HCT116 (cell line): ENCODE results near the gene PUM1. TPM values are rescaled to one million over a fixed set of nuclear protein-coding genes. Genes with fewer than 3 reads are reported as not detected.

Source experiments
- ATAC-seq: fragments of 200-7000 bp; cut with Tn5 transposase; 2 replicates; pipeline ENCODE4 v1.9.1; 2020; ENCODE audit warnings: mild to moderate bottlenecking, moderate library complexity
- BruUV-seq: library from RNA; stranded (reverse); fragments of 400-500 nt; replicated peaks from 2 replicates; lab custom pipeline; 2021; lab: Mats Ljungman, UMichigan
- CTCF ChIA-PET: fragments of 300-600 bp; sonication (Branson Sonifier 250); formaldehyde crosslinking; loops from one replicate; lab custom pipeline; 2021; ENCODE audit warnings: antibody characterized with exemption; lab: Charles Lee
- POLR2A ChIA-PET: fragments of 300-600, 350-600 bp; sonication (Branson Sonifier 250); formaldehyde crosslinking; loops from one replicate; lab custom pipeline; 2021; ENCODE audit warnings: antibody characterized with exemption; lab: Charles Lee
- RAD21 ChIA-PET, 2 experiments: fragments of 300-600 bp; sonication (Branson Sonifier 250); formaldehyde crosslinking; loops; one replicate each; lab custom pipeline; 2023; ENCODE audit warnings: low total read pairs in 2 of 2; ENCODE audit not compliant: uncharacterized antibody in 2 of 2, unreplicated experiment in 2 of 2, low non-redundant PET in 1 of 2; lab: Charles Lee
- DNase-seq: peaks from one replicate; pipeline ENCODE4 v3.0.0-alpha.2; 2010; ENCODE audit warnings: low read depth, low spot score
- H2AFZ ChIP-seq: fragments of 200-600 bp; shearing (Covaris generic), sonication (generic); 2 replicates; pipeline ENCODE4 v1.6.1; 2017; ENCODE audit warnings: low read depth, mixed run types, mixed read lengths, antibody characterized with exemption, low read length; ENCODE audit not compliant: poor library complexity, severe bottlenecking
- H3K27ac ChIP-seq: 2 replicates; pipeline ENCODE4 v1.5.1; 2012; ENCODE audit warnings: low read depth, low read length
- H3K27me3 ChIP-seq: fragments of 200-600 bp; sonication (generic); 2 replicates; pipeline ENCODE4 v1.6.1; 2016; ENCODE audit warnings: mixed run types, low read length, mixed read lengths; ENCODE audit not compliant: insufficient read depth
- H3K36me3 ChIP-seq, 2 experiments: fragments of 200-500 bp in 1 of 2; fragments of 200-600 bp in 1 of 2; sonication (Bioruptor generic) in 1 of 2; sonication (generic) in 1 of 2; 2 replicates each; pipeline versions ENCODE4 v1.5.1 to v1.6.1; 2014 to 2016; ENCODE audit warnings: low read length in 2 of 2, inconsistent platforms in 1 of 2, mixed read lengths in 1 of 2, mixed run types in 1 of 2; ENCODE audit not compliant: insufficient read depth in 2 of 2, control insufficient read depth in 1 of 2
- H3K4me1 ChIP-seq, 2 experiments: fragments of 200-600 bp in 1 of 2; sonication (generic) in 1 of 2; 2 replicates each; pipeline versions ENCODE4 v1.5.1 to v1.6.1; 2012 to 2017; ENCODE audit warnings: low read length in 2 of 2, inconsistent platforms in 1 of 2, mild to moderate bottlenecking in 1 of 2, mixed read lengths in 1 of 2, mixed run types in 1 of 2, moderate library complexity in 1 of 2; ENCODE audit not compliant: insufficient read depth in 2 of 2, control insufficient read depth in 1 of 2
- H3K4me2 ChIP-seq: fragments of 200-600 bp; sonication (generic); 2 replicates; pipeline ENCODE4 v1.6.1; 2017; ENCODE audit warnings: mixed run types, low read length, mixed read lengths
- H3K4me3 ChIP-seq, 2 experiments: fragments of 200-600 bp in 1 of 2; sonication (generic) in 1 of 2; replicated peaks in 1 of 2; 2 replicates each; pipeline ENCODE4 v1.5.1; 2011 to 2016; ENCODE audit warnings: low read length in 2 of 2, control low read depth in 1 of 2, low read depth in 1 of 2, mild to moderate bottlenecking in 1 of 2, mixed read lengths in 1 of 2, mixed run types in 1 of 2
- H3K79me2 ChIP-seq: fragments of 200-600 bp; sonication (generic); 2 replicates; pipeline ENCODE4 v1.6.1; 2017; ENCODE audit warnings: mild to moderate bottlenecking, mixed run types, low read length, moderate library complexity, mixed read lengths; ENCODE audit not compliant: insufficient read depth
- H3K9ac ChIP-seq: fragments of 200-600 bp; sonication (generic); 2 replicates; pipeline ENCODE4 v1.6.1; 2016; ENCODE audit warnings: low read length, mixed read lengths
- H3K9me2 ChIP-seq: fragments of 200-600 bp; sonication (generic), shearing (Covaris generic); 2 replicates; pipeline ENCODE4 v1.6.1; 2017; ENCODE audit warnings: mixed run types, mild to moderate bottlenecking, moderate library complexity; ENCODE audit not compliant: insufficient read depth
- H3K9me3 ChIP-seq, 2 experiments: fragments of 200-500 bp in 1 of 2; fragments of 200-600 bp in 1 of 2; sonication (Bioruptor generic) in 1 of 2; sonication (generic) in 1 of 2; 2 replicates each; pipeline ENCODE4 v1.6.1; 2014 to 2017; ENCODE audit warnings: low read length in 2 of 2, mixed read lengths in 2 of 2, inconsistent platforms in 1 of 2, low read depth in 1 of 2, mild to moderate bottlenecking in 1 of 2, mixed run types in 1 of 2, moderate library complexity in 1 of 2; ENCODE audit not compliant: control insufficient read depth in 1 of 2, insufficient read depth in 1 of 2
- H4K20me1 ChIP-seq: fragments of 200-600 bp; sonication (generic), shearing (Covaris generic); 2 replicates; pipeline ENCODE4 v1.6.1; 2017; ENCODE audit warnings: mixed run types, mild to moderate bottlenecking, moderate library complexity; ENCODE audit not compliant: insufficient read depth
- CBX3 ChIP-seq: IDR thresholded peaks from 2 replicates; pipeline ENCODE4 v1.6.1; 2012; ENCODE audit warnings: low read depth
- CEBPB ChIP-seq: IDR thresholded peaks from 2 replicates; pipeline ENCODE4 v1.6.1; 2012; ENCODE audit warnings: low read depth
- EGR1 ChIP-seq: IDR thresholded peaks from 2 replicates; pipeline ENCODE4 v1.6.1; 2012; ENCODE audit warnings: low read depth
- ELF1 ChIP-seq: IDR thresholded peaks from 2 replicates; pipeline ENCODE4 v1.6.1; 2012; ENCODE audit warnings: low read depth, borderline replicate concordance
- EZH2 ChIP-seq: fragments of 200-600 bp; sonication (generic); IDR thresholded peaks from 2 replicates; pipeline ENCODE4 v1.6.1; 2017; ENCODE audit warnings: antibody characterized with exemption, mixed run types
- EZH2phosphoT487 ChIP-seq: fragments of 200-600 bp; IDR thresholded peaks from 2 replicates; pipeline ENCODE4 v1.6.1; 2018; ENCODE audit warnings: antibody characterized with exemption, borderline replicate concordance
- FOSL1 ChIP-seq: IDR thresholded peaks from 2 replicates; pipeline ENCODE4 v1.6.1; 2012; ENCODE audit warnings: low read depth
- JUND ChIP-seq: IDR thresholded peaks from 2 replicates; pipeline ENCODE4 v1.6.1; 2012
- POLR2AphosphoS5 ChIP-seq: IDR thresholded peaks from 2 replicates; pipeline ENCODE4 v1.6.1; 2011; ENCODE audit warnings: mild to moderate bottlenecking, low read depth, low read length, moderate library complexity
- RAD21 ChIP-seq: IDR thresholded peaks from 2 replicates; pipeline ENCODE4 v1.6.1; 2012; ENCODE audit warnings: low read depth, mild to moderate bottlenecking
- SIN3A ChIP-seq: IDR thresholded peaks from 2 replicates; pipeline ENCODE4 v1.6.1; 2012; ENCODE audit warnings: low read depth
- SP1 ChIP-seq: IDR thresholded peaks from 2 replicates; pipeline ENCODE4 v1.6.1; 2012; ENCODE audit warnings: low read depth
- SRF ChIP-seq: IDR thresholded peaks from 2 replicates; pipeline ENCODE4 v1.6.1; 2012; ENCODE audit warnings: low read depth
- TCF7L2 ChIP-seq: IDR thresholded peaks from 2 replicates; pipeline ENCODE4 v1.7.0; 2011; ENCODE audit warnings: borderline replicate concordance, inconsistent platforms; ENCODE audit not compliant: insufficient read depth, insufficient read length; ENCODE audit errors: extremely low read depth
- ZNF274 ChIP-seq: fragments of 200-500 bp; sonication (Bioruptor generic); IDR thresholded peaks from 2 replicates; pipeline ENCODE4 v1.6.1; 2014; ENCODE audit warnings: mild to moderate bottlenecking, low read depth, low read length, inconsistent platforms
- intact Hi-C: fragments of 100-400 bp; cut with micrococcal nuclease; formaldehyde crosslinking; loops from 2 replicates; pipeline ENCODE4 v1.10.0; 2022
- total RNA-seq: library from RNA; stranded (reverse); gene quantifications from one replicate; pipeline ENCODE4 v1.2.1, GENCODE V29; 2021; ENCODE audit not compliant: unreplicated experiment
- TF ChIP-seq, protein P1 (sequence below): IDR thresholded peaks from 2 replicates; pipeline ENCODE4 v1.6.1; 2012; ENCODE audit warnings: low read depth
- TF ChIP-seq, protein P2 (sequence below): IDR thresholded peaks from 2 replicates; pipeline ENCODE4 v1.6.1; 2012
- TF ChIP-seq, protein P3 (sequence below), 3 experiments: fragments of 200-600 bp in 1 of 3; sonication (generic) in 1 of 3; IDR thresholded peaks in 2 of 3; conservative IDR thresholded peaks in 1 of 3; 2 replicates each; pipeline ENCODE4 v1.5.1; 2012 to 2017; ENCODE audit warnings: low read depth in 2 of 3, low read length in 2 of 3, antibody characterized with exemption in 1 of 3, borderline replicate concordance in 1 of 3, control low read depth in 1 of 3, mild to moderate bottlenecking in 1 of 3, mixed read lengths in 1 of 3, mixed run types in 1 of 3, moderate library complexity in 1 of 3; ENCODE audit not compliant: insufficient read depth in 1 of 3
- TF ChIP-seq, protein P4 (sequence below): IDR thresholded peaks from 2 replicates; pipeline ENCODE4 v1.6.1; 2012
- TF ChIP-seq, protein P5 (sequence below): IDR thresholded peaks from 2 replicates; pipeline ENCODE4 v1.6.1; 2011; ENCODE audit warnings: mild to moderate bottlenecking, low read length, moderate library complexity; ENCODE audit not compliant: insufficient replicate concordance; ENCODE audit errors: extremely low read depth

The PUM1 gene
- total RNA-seq, 1 experiment from 2014 or later, result 113 TPM

DNA sequence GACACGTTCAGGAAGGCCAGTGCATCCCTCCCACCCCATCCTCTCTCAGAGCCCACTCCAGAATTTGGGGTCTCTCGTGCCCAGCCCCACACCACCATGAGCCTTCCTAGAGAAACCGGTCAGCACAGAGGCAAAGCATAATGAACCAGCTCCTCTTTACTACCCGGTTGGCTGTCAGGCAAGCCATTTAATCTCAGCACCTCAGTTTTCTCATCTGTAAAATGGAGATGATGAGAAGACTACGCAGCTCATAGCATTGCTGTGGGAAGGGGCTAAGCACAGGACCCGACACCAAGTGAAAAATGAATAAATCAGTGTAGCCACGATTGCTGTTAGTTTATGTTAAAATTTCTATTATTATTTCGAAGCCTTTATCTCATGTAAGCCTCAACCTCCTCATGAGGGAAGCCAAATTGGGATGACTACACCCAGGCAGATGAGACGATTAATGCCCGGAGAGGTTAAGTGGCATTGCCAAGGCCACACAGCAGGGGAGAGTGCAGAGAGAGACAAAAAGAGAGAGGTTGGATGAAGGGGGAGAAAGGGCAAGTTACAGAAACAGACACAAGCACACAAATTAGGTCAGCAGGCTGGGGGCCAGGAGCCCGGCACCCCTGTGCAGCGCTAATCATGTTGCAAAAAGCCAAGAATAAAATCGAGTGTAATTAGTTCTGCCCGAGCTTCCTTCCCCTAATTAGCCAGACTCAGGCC, 182.7 kb downstream of the PUM1 start:
- no peaks in the 10 kb centered on the region for H3K79me2 ChIP-seq
- H3K4me3 ChIP-seq, result no peak overlapping the region
- ChIA-PET RAD21 (no interaction called here), POLR2A (no interaction called here), CTCF (interaction anchor here (0.6 kb wide), 1 partner anchor 793 kb away, joined by 3 read pairs; no protein-coding TSS in a partner anchor)
- H3K36me3 ChIP-seq, result no peaks in the 10 kb centered on the region
- no peaks in the 10 kb centered on the region for H4K20me1 ChIP-seq
- DNase-seq (no peak), ATAC-seq (no peak)
- intact Hi-C loops, result no loop called here
- BruUV-seq, result no TSS peak
- no peak overlapping the region for H3K27ac ChIP-seq
- TF ChIP-seq CEBPB, result no peak
- TF ChIP-seq SIN3A, result no peak
- TF ChIP-seq, protein P1, sequence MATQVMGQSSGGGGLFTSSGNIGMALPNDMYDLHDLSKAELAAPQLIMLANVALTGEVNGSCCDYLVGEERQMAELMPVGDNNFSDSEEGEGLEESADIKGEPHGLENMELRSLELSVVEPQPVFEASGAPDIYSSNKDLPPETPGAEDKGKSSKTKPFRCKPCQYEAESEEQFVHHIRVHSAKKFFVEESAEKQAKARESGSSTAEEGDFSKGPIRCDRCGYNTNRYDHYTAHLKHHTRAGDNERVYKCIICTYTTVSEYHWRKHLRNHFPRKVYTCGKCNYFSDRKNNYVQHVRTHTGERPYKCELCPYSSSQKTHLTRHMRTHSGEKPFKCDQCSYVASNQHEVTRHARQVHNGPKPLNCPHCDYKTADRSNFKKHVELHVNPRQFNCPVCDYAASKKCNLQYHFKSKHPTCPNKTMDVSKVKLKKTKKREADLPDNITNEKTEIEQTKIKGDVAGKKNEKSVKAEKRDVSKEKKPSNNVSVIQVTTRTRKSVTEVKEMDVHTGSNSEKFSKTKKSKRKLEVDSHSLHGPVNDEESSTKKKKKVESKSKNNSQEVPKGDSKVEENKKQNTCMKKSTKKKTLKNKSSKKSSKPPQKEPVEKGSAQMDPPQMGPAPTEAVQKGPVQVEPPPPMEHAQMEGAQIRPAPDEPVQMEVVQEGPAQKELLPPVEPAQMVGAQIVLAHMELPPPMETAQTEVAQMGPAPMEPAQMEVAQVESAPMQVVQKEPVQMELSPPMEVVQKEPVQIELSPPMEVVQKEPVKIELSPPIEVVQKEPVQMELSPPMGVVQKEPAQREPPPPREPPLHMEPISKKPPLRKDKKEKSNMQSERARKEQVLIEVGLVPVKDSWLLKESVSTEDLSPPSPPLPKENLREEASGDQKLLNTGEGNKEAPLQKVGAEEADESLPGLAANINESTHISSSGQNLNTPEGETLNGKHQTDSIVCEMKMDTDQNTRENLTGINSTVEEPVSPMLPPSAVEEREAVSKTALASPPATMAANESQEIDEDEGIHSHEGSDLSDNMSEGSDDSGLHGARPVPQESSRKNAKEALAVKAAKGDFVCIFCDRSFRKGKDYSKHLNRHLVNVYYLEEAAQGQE, result no peak
- TF ChIP-seq CBX3, result no peak
- no peak for TF ChIP-seq EZH2phosphoT487
- no peak for TF ChIP-seq TCF7L2
- no peak for TF ChIP-seq ELF1
- TF ChIP-seq ZNF274, result no peak
- no peak for TF ChIP-seq SRF
- TF ChIP-seq, protein P2, sequence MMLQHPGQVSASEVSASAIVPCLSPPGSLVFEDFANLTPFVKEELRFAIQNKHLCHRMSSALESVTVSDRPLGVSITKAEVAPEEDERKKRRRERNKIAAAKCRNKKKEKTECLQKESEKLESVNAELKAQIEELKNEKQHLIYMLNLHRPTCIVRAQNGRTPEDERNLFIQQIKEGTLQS, result no peak
- TF ChIP-seq EGR1, result no peak
- TF ChIP-seq FOSL1, result no peak
- no peak for TF ChIP-seq RAD21
- TF ChIP-seq JUND, result no peak
- TF ChIP-seq, protein P3, sequence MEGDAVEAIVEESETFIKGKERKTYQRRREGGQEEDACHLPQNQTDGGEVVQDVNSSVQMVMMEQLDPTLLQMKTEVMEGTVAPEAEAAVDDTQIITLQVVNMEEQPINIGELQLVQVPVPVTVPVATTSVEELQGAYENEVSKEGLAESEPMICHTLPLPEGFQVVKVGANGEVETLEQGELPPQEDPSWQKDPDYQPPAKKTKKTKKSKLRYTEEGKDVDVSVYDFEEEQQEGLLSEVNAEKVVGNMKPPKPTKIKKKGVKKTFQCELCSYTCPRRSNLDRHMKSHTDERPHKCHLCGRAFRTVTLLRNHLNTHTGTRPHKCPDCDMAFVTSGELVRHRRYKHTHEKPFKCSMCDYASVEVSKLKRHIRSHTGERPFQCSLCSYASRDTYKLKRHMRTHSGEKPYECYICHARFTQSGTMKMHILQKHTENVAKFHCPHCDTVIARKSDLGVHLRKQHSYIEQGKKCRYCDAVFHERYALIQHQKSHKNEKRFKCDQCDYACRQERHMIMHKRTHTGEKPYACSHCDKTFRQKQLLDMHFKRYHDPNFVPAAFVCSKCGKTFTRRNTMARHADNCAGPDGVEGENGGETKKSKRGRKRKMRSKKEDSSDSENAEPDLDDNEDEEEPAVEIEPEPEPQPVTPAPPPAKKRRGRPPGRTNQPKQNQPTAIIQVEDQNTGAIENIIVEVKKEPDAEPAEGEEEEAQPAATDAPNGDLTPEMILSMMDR (IDR thresholded peaks at IDR 0.05 in 2 of 3, conservative IDR thresholded peaks at IDR 0.05 in 1 of 3; ENCODE audit: borderline replicate concordance in 1 of 3, insufficient read depth in 1 of 3, low read depth in 2 of 3, low read length in 2 of 3), result no peak
- TF ChIP-seq, protein P4, sequence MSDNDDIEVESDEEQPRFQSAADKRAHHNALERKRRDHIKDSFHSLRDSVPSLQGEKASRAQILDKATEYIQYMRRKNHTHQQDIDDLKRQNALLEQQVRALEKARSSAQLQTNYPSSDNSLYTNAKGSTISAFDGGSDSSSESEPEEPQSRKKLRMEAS, result no peak
- no peak for TF ChIP-seq SP1
- TF ChIP-seq, protein P5, sequence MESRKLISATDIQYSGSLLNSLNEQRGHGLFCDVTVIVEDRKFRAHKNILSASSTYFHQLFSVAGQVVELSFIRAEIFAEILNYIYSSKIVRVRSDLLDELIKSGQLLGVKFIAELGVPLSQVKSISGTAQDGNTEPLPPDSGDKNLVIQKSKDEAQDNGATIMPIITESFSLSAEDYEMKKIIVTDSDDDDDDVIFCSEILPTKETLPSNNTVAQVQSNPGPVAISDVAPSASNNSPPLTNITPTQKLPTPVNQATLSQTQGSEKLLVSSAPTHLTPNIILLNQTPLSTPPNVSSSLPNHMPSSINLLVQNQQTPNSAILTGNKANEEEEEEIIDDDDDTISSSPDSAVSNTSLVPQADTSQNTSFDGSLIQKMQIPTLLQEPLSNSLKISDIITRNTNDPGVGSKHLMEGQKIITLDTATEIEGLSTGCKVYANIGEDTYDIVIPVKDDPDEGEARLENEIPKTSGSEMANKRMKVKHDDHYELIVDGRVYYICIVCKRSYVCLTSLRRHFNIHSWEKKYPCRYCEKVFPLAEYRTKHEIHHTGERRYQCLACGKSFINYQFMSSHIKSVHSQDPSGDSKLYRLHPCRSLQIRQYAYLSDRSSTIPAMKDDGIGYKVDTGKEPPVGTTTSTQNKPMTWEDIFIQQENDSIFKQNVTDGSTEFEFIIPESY, result no peak
- TF ChIP-seq EZH2, result no peak
- no peak for TF ChIP-seq POLR2AphosphoS5
- H2AFZ ChIP-seq, result no peak overlapping the region
- H3K9ac ChIP-seq, result no peak overlapping the region
- H3K4me1 ChIP-seq, result no peaks in the 10 kb centered on the region; a peak in 1 of 4 replicates
- H3K9me2 ChIP-seq, result no peaks in the 10 kb centered on the region
- H3K27me3 ChIP-seq, result no peaks in the 10 kb centered on the region
- no peak overlapping the region for H3K4me2 ChIP-seq
- no peaks in the 10 kb centered on the region for H3K9me3 ChIP-seq
